Neutrophil (primary cell): Measurements from ENCODE around the gene SLC4A8.

Experiments used
- H3K27ac ChIP-seq: fragments of 200-600 bp; sonication (generic); 2 replicates; pipeline ENCODE4 v1.5.1; 2016; ENCODE audit warnings: mild to moderate bottlenecking, moderate library complexity
- H3K27me3 ChIP-seq: fragments of 200-600 bp; sonication (generic); 2 replicates; pipeline ENCODE4 v1.6.0; 2016; ENCODE audit warnings: mild to moderate bottlenecking
- H3K36me3 ChIP-seq: fragments of 200-600 bp; sonication (generic); 2 replicates; pipeline ENCODE4 v1.5.1; 2017
- H3K4me1 ChIP-seq, 2 experiments: fragments of 200-600 bp in 1 of 2; sonication (generic) in 1 of 2; 1 replicate in 1 of 2; 2 replicates in 1 of 2; pipeline versions ENCODE4 v1.5.1 to v1.6.1; 2013 to 2016; ENCODE audit warnings: low read depth in 1 of 2, low read length in 1 of 2, mild to moderate bottlenecking in 1 of 2, moderate library complexity in 1 of 2; ENCODE audit not compliant: control insufficient read depth in 1 of 2, insufficient read depth in 1 of 2
- H3K4me3 ChIP-seq, 2 experiments: fragments of 200-600 bp in 1 of 2; sonication (generic) in 1 of 2; 1 replicate in 1 of 2; 2 replicates in 1 of 2; pipeline ENCODE4 v1.5.1; 2013 to 2016; ENCODE audit warnings: low read depth in 1 of 2, low read length in 1 of 2, mild to moderate bottlenecking in 1 of 2, moderate library complexity in 1 of 2
- H3K9me3 ChIP-seq: fragments of 200-600 bp; sonication (generic); 2 replicates; pipeline ENCODE4 v1.5.1; 2016
- CTCF ChIP-seq: fragments of 200-600 bp; sonication (generic); IDR thresholded peaks from 2 replicates; pipeline ENCODE4 v1.5.1; 2016; ENCODE audit warnings: antibody characterized with exemption

The SLC4A8 gene

GRCh38 chr12:51484119-51484518 is 59.5 kb downstream of the SLC4A8 start:
- Histone ChIP-seq H3K9me3 (no peaks in the 10 kb centered on the region), H3K27me3 (no peaks in the 10 kb centered on the region), H3K4me3 (no peak overlapping the region), H3K36me3 (no peaks in the 10 kb centered on the region), H3K27ac (no peak overlapping the region), H3K4me1 (no peaks in the 10 kb centered on the region)
- no peak for TF ChIP-seq CTCF

GRCh38 chr12:51488281-51488680 is 63.6 kb downstream of the SLC4A8 start:
- TF ChIP-seq CTCF: no peak
- H3K36me3 ChIP-seq: no peaks in the 10 kb centered on the region
- no peaks in the 10 kb centered on the region for H3K9me3 ChIP-seq
- H3K4me1 ChIP-seq: no peaks in the 10 kb centered on the region
- H3K27me3 ChIP-seq: no peaks in the 10 kb centered on the region
- H3K27ac ChIP-seq: no peak overlapping the region
- H3K4me3 ChIP-seq: no peak overlapping the region

- Histone ChIP-seq H3K27me3 (no peaks in the 10 kb centered on the region), H3K9me3 (no peaks in the 10 kb centered on the region), H3K36me3 (no peaks in the 10 kb centered on the region), H3K4me1 (no peaks in the 10 kb centered on the region), H3K27ac (no peak overlapping the region), H3K4me3 (no peak overlapping the region)
- TF ChIP-seq CTCF: no peak
These were observed 68.7 kb downstream of the SLC4A8 start for GRCh38 chr12:51493281-51493680.

GRCh38 chr12:51496895-51497294 is 72.3 kb downstream of the SLC4A8 start:
- TF ChIP-seq CTCF: no peak
- H3K36me3 ChIP-seq: no peaks in the 10 kb centered on the region
- H3K9me3 ChIP-seq: no peaks in the 10 kb centered on the region
- H3K4me3 ChIP-seq: no peak overlapping the region
- no peaks in the 10 kb centered on the region for H3K4me1 ChIP-seq
- H3K27me3 ChIP-seq: peaks cover 5% of the 10 kb centered on the region
- no peak overlapping the region for H3K27ac ChIP-seq

- peaks cover 22% of the 10 kb centered on the region for H3K27me3 ChIP-seq
- no peak for TF ChIP-seq CTCF
- H3K36me3 ChIP-seq: no peaks in the 10 kb centered on the region
- H3K4me3 ChIP-seq: no peak overlapping the region
- H3K4me1 ChIP-seq: no peaks in the 10 kb centered on the region
- no peak overlapping the region for H3K27ac ChIP-seq
- no peaks in the 10 kb centered on the region for H3K9me3 ChIP-seq
These were observed 80.2 kb downstream of the SLC4A8 start for GRCh38 chr12:51504851-51505250.
